RWPE2 (cell line): ENCODE results near the gene PPP1R15A.

Experiments
- ATAC-seq: fragments of 200-7000 bp; cut with Tn5 transposase; 3 replicates; pipeline ENCODE4 v1.9.1; 2021; ENCODE audit warnings: low read depth
- DNase-seq: peaks from one replicate; pipeline ENCODE4 v3.0.0-alpha.2; 2020; ENCODE audit warnings: low spot score
- H3K27ac ChIP-seq: fragments of 450-650 bp; 2 replicates; pipeline ENCODE4 v1.5.1; 2017; ENCODE audit warnings: mild to moderate bottlenecking; ENCODE audit not compliant: poor library complexity, severe bottlenecking
- H3K27me3 ChIP-seq: fragments of 250-450 bp; sonication (Bioruptor Pico); 2 replicates; pipeline ENCODE4 v1.5.1; 2021; ENCODE audit warnings: mild to moderate bottlenecking, moderate library complexity; ENCODE audit not compliant: insufficient read depth, poor library complexity, severe bottlenecking
- H3K36me3 ChIP-seq: fragments of 250-450 bp; sonication (Bioruptor Pico); 2 replicates; pipeline ENCODE4 v1.5.1; 2020; ENCODE audit warnings: low read depth, mild to moderate bottlenecking, moderate library complexity
- H3K4me1 ChIP-seq: fragments of 250-450 bp; sonication (Bioruptor Pico); 2 replicates; pipeline ENCODE4 v1.5.1; 2021; ENCODE audit warnings: mild to moderate bottlenecking, moderate library complexity; ENCODE audit not compliant: insufficient read depth, poor library complexity, severe bottlenecking
- H3K4me3 ChIP-seq: fragments of 250-450 bp; sonication (Bioruptor Pico); 2 replicates; pipeline ENCODE4 v1.5.1; 2021; ENCODE audit warnings: mild to moderate bottlenecking, moderate library complexity; ENCODE audit not compliant: severe bottlenecking
- H3K9me3 ChIP-seq: fragments of 250-450 bp; sonication (Bioruptor Pico); 2 replicates; pipeline ENCODE4 v1.5.1; 2021; ENCODE audit warnings: mild to moderate bottlenecking, moderate library complexity; ENCODE audit not compliant: severe bottlenecking
- CTCF ChIP-seq: fragments of 450-650 bp; IDR thresholded peaks from one replicate; pipeline ENCODE4 v1.5.1; 2017; ENCODE audit warnings: mild to moderate bottlenecking, moderate library complexity; ENCODE audit not compliant: poor library complexity, severe bottlenecking

PPP1R15A gene

DNA sequence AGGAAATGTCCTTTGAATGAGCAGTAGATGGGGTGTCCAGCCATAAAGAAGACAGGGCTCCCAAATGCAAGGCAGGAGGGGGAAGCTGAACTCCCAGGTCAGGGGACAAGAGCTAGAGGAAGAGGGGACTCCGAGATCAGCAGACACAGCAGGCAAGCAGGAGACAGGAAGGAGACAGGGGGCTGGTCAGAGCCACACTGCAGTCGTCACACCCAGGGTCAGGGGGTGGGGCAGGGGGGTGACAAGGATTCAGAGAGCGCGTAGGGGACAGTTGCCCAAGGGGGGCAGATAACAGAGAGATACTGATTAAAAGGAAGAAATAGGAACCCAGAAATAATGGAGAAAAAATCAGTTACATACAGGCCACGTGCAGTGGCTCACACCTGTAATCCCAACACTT is 39.2 kb upstream of the PPP1R15A start:
- DNase-seq (no peak), ATAC-seq (no peak)
- no peaks in the 10 kb centered on the region for H3K9me3 ChIP-seq
- no peaks in the 10 kb centered on the region for H3K4me1 ChIP-seq
- no peak overlapping the region for H3K27ac ChIP-seq
- no peak for TF ChIP-seq CTCF
- H3K36me3 ChIP-seq = no peaks in the 10 kb centered on the region
- no peak overlapping the region for H3K4me3 ChIP-seq
- no peaks in the 10 kb centered on the region for H3K27me3 ChIP-seq

- no peaks in the 10 kb centered on the region for H3K36me3 ChIP-seq
- ATAC-seq = no peak
- no peaks in the 10 kb centered on the region for H3K4me1 ChIP-seq
- H3K9me3 ChIP-seq = no peaks in the 10 kb centered on the region
- no peak overlapping the region for H3K4me3 ChIP-seq
- no peaks in the 10 kb centered on the region for H3K27me3 ChIP-seq
- H3K27ac ChIP-seq = no peak overlapping the region
- no peak for TF ChIP-seq CTCF
- no peak for DNase-seq
These were observed 38.2 kb upstream of the PPP1R15A start for GRCh38 chr19:48833977-48834376.

GRCh38 chr19:48835734-48836088 is 36.5 kb upstream of the PPP1R15A start:
- Histone ChIP-seq H3K27ac (no peak overlapping the region), H3K9me3 (no peaks in the 10 kb centered on the region), H3K4me1 (no peaks in the 10 kb centered on the region), H3K4me3 (peak overlapping the region; percentile 6), H3K36me3 (no peaks in the 10 kb centered on the region), H3K27me3 (no peaks in the 10 kb centered on the region)
- TF ChIP-seq CTCF = peak; percentile 83
- ATAC-seq = peak; percentile 95
- peak; percentile 85 for DNase-seq

- Histone ChIP-seq H3K36me3 (no peaks in the 10 kb centered on the region), H3K4me1 (no peaks in the 10 kb centered on the region), H3K27me3 (no peaks in the 10 kb centered on the region), H3K4me3 (peak within 1 kb of the TSS; percentile 6), H3K9me3 (no peaks in the 10 kb centered on the region), H3K27ac (no peak within 1 kb of the TSS)
- no peak for DNase-seq
- TF ChIP-seq CTCF = peak; percentile 62
- ATAC-seq = peak; percentile 11
These were observed 35.9 kb upstream of the PPP1R15A start, which contains the start of gene HSD17B14 for GRCh38 chr19:48836089-48837017. HSD17B14 (minus strand) TSS chr19:48836491; CDS start chr19:48836411, 80 bp downstream.

- Histone ChIP-seq H3K27me3 (no peaks in the 10 kb centered on the region), H3K4me1 (no peaks in the 10 kb centered on the region), H3K27ac (no peak overlapping the region), H3K9me3 (no peaks in the 10 kb centered on the region), H3K36me3 (no peaks in the 10 kb centered on the region), H3K4me3 (no peak overlapping the region)
- no peak for TF ChIP-seq CTCF
- ATAC-seq (peak; percentile 55), DNase-seq (no peak)
These were observed 35.1 kb upstream of the PPP1R15A start for GRCh38 chr19:48837051-48837524.
